ENCODE measurements around the gene SLBP.

The SLBP gene

GRCh38 chr4:1647432-1647831, 64.7 kb downstream of the SLBP start:
- DNase-seq: no peak

- no peak for DNase-seq
Observed at GRCh38 chr4:1646690-1647089, 65.4 kb downstream of the SLBP start.

- no peak for DNase-seq
Observed at GRCh38 chr4:1644891-1645657, 67.0 kb downstream of the SLBP start.

- DNase-seq: no peak
Observed at GRCh38 chr4:1643971-1644735, 68.0 kb downstream of the SLBP start.
